ENCODE data around the gene NCSTN. TPM values are rescaled to one million over a fixed set of nuclear protein-coding genes. Genes with fewer than 3 reads are reported as not detected.

The NCSTN gene
- total and polyA plus RNA-seq, 9 of the 15 experiments (the other 6 are each of a cell fraction or from before 2014, with no cell fraction given): 21.3 to 91.1 (median 57.9) TPM

DNA sequence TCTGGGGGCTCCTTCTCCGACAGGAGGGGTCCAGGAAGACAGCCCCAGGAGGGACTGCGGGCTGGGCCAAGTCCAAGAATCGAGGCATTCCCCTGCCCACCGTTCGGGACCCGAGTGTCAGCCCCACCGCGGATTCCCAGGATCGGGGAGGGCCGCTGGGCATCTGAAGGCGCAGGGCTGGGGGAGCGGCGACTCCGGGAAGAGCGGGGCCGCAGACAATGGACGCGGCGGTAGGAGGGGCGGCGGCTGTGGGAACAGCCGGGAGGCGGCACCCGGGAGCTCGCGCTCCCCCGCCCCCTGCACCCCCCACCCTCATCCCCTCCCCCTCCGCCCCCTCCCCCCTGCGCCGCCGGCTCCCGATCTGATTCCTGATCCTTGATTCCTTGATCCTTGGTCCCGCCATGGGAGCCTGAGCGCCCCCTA, 57.1 kb downstream of the NCSTN start, which contains the start of gene VANGL2 (continued):
- TF ChIP-seq, protein P1, sequence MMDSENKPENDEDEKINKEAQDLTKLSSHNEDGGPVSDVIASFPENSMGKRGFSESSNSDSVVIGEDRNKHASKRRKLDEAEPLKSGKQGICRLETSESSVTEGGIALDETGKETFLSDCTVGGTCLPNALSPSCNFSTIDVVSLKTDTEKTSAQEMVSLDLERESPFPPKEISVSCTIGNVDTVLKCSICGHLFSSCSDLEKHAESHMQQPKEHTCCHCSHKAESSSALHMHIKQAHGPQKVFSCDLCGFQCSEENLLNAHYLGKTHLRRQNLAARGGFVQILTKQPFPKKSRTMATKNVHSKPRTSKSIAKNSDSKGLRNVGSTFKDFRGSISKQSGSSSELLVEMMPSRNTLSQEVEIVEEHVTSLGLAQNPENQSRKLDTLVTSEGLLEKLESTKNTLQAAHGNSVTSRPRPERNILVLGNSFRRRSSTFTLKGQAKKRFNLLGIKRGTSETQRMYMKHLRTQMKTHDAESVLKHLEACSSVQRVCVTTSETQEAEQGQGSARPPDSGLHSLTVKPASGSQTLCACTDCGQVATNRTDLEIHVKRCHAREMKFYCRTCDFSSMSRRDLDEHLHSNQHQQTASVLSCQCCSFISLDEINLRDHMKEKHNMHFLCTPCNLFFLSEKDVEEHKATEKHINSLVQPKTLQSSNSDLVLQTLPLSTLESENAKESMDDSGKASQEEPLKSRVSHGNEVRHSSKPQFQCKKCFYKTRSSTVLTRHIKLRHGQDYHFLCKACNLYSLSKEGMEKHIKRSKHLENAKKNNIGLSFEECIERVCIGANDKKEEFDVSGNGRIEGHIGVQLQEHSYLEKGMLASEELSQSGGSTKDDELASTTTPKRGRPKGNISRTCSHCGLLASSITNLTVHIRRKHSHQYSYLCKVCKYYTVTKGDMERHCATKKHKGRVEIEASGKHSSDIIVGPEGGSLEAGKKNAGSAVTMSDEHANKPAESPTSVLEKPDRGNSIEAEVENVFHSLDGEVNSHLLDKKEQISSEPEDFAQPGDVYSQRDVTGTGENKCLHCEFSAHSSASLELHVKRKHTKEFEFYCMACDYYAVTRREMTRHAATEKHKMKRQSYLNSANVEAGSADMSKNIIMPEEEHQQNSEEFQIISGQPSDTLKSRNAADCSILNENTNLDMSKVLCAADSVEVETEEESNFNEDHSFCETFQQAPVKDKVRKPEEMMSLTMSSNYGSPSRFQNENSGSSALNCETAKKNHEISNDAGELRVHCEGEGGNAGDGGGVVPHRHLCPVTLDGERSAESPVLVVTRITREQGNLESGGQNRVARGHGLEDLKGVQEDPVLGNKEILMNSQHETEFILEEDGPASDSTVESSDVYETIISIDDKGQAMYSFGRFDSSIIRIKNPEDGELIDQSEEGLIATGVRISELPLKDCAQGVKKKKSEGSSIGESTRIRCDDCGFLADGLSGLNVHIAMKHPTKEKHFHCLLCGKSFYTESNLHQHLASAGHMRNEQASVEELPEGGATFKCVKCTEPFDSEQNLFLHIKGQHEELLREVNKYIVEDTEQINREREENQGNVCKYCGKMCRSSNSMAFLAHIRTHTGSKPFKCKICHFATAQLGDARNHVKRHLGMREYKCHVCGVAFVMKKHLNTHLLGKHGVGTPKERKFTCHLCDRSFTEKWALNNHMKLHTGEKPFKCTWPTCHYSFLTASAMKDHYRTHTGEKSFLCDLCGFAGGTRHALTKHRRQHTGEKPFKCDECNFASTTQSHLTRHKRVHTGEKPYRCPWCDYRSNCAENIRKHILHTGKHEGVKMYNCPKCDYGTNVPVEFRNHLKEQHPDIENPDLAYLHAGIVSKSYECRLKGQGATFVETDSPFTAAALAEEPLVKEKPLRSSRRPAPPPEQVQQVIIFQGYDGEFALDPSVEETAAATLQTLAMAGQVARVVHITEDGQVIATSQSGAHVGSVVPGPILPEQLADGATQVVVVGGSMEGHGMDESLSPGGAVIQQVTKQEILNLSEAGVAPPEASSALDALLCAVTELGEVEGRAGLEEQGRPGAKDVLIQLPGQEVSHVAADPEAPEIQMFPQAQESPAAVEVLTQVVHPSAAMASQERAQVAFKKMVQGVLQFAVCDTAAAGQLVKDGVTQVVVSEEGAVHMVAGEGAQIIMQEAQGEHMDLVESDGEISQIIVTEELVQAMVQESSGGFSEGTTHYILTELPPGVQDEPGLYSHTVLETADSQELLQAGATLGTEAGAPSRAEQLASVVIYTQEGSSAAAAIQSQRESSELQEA (IDR thresholded peaks at IDR 0.05; ENCODE audit: low read depth): no peak
- TF ChIP-seq ZBTB49 (CRISPR knock-in tag; IDR thresholded peaks at IDR 0.05; ENCODE audit: borderline replicate concordance) (no peak), EP300 (IDR thresholded peaks at IDR 0.05; ENCODE audit: low read length) (peak; percentile 99), ZBTB11 (CRISPR knock-in tag; IDR thresholded peaks at IDR 0.05) (no peak), CREM (IDR thresholded peaks at IDR 0.05; ENCODE audit: low read depth) (peak; percentile 75), NKRF (IDR thresholded peaks at IDR 0.05; ENCODE audit: borderline replicate concordance) (no peak), CC2D1A (IDR thresholded peaks at IDR 0.05) (no peak), CBFA2T2 (conservative IDR thresholded peaks at IDR 0.05) (no peak), CGGBP1 (CRISPR knock-in tag; IDR thresholded peaks at IDR 0.05) (peak; percentile 41; the same call in 1 of the 2 replicates), TAF7 (tag; IDR thresholded peaks at IDR 0.05) (no peak), POU5F1 (IDR thresholded peaks at IDR 0.05; ENCODE audit: borderline replicate concordance, low read depth, low read length, partially characterized antibody) (no peak)
